Neural progenitor cell (in vitro differentiated cells): ENCODE data around the gene GCC1.

Experiments used
- EZH2 ChIP-seq: fragments of 200-600 bp; sonication (generic); IDR thresholded peaks from 2 replicates; pipeline ENCODE4 v1.6.1; 2017; ENCODE audit warnings: antibody characterized with exemption, mild to moderate bottlenecking, moderate library complexity
- EZH2phosphoT487 ChIP-seq: fragments of 200-600 bp; sonication (generic); IDR thresholded peaks from 2 replicates; pipeline ENCODE4 v1.6.1; 2017; ENCODE audit warnings: antibody characterized with exemption
- TF ChIP-seq, protein P1 (sequence below): fragments of 200-600 bp; sonication (generic); IDR thresholded peaks from 2 replicates; pipeline ENCODE4 v1.5.1; 2017; ENCODE audit warnings: antibody characterized with exemption, mild to moderate bottlenecking

DNA sequence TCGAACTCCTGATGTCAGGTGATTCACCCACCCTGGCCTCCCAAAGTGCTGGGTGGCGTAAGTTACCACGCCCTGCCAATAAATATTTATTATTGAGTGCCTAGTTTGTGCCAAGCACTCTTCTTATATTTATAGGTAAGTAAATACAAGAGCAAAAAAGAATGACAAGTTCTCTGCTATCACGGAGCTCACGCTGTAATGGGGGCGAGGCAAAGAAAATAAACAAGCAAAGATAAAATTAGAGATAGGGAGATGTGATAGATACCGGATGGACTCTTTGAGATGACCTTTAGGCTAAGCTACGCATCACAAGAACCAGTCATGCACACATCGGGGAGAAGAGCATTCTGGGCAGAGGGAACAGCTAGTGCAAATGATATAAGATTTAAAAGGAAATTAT is 46.3 kb downstream of the GCC1 start:
- TF ChIP-seq EZH2phosphoT487 (no peak), EZH2 (no peak)
- TF ChIP-seq, protein P1, sequence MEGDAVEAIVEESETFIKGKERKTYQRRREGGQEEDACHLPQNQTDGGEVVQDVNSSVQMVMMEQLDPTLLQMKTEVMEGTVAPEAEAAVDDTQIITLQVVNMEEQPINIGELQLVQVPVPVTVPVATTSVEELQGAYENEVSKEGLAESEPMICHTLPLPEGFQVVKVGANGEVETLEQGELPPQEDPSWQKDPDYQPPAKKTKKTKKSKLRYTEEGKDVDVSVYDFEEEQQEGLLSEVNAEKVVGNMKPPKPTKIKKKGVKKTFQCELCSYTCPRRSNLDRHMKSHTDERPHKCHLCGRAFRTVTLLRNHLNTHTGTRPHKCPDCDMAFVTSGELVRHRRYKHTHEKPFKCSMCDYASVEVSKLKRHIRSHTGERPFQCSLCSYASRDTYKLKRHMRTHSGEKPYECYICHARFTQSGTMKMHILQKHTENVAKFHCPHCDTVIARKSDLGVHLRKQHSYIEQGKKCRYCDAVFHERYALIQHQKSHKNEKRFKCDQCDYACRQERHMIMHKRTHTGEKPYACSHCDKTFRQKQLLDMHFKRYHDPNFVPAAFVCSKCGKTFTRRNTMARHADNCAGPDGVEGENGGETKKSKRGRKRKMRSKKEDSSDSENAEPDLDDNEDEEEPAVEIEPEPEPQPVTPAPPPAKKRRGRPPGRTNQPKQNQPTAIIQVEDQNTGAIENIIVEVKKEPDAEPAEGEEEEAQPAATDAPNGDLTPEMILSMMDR: no peak
